Right atrium auricular region (tissue), 2 donors: ENCODE measurements around the gene CCDC93. TPM values are rescaled to one million over a fixed set of nuclear protein-coding genes. Genes with fewer than 3 reads are reported as not detected.

Experiments used
- DNase-seq: peaks from one replicate; pipeline ENCODE4 v3.0.0-alpha.2; 2019; ENCODE audit warnings: low spot score
- H3K27ac ChIP-seq, 2 donors: fragments of 200-600 bp; sonication (generic); 1 replicate in 1 of 2; 2 replicates in 1 of 2; pipeline ENCODE4 v1.5.1; 2016 to 2019
- H3K27me3 ChIP-seq, 2 donors: fragments of 200-600 bp; sonication (generic); one replicate each; pipeline versions ENCODE4 v1.5.1 to v1.6.0; 2017 to 2019
- H3K36me3 ChIP-seq: fragments of 200-600 bp; sonication (generic); one replicate; pipeline ENCODE4 v1.5.1; 2016
- H3K4me1 ChIP-seq, 2 donors: fragments of 200-600 bp; sonication (generic); one replicate each; pipeline versions ENCODE4 v1.5.1 to v1.6.0; 2017 to 2019
- H3K4me3 ChIP-seq, 2 donors: fragments of 200-600 bp; sonication (generic); 1 replicate in 1 of 2; 2 replicates in 1 of 2; pipeline ENCODE4 v1.5.1; 2017 to 2019; ENCODE audit warnings: mild to moderate bottlenecking in 1 of 2, moderate library complexity in 1 of 2
- H3K9me3 ChIP-seq, 2 donors: fragments of 200-600 bp; sonication (generic); one replicate each; pipeline ENCODE4 v1.5.1; 2019
- CTCF ChIP-seq, 2 donors: fragments of 200-600 bp; sonication (generic); IDR thresholded peaks; one replicate each; pipeline ENCODE4 v1.5.1; 2019; ENCODE audit warnings: antibody characterized with exemption in 2 of 2
- total RNA-seq, 2 donors: library from RNA; depleted of rRNA; stranded (reverse); fragments of >200 nt; gene quantifications; one replicate each; pipeline ENCODE4 v1.1.0, GENCODE V29; 2016

The CCDC93 gene
- total RNA-seq, 2 donors from 2014 or later: 17.1 to 18.7 TPM

- H3K9me3 ChIP-seq: no peaks in the 10 kb centered on the region
- no peak for DNase-seq
- peaks cover 55% of the 10 kb centered on the region for H3K36me3 ChIP-seq
- TF ChIP-seq CTCF (IDR thresholded peaks at IDR 0.05): no peak
- H3K27ac ChIP-seq: no peak overlapping the region
- H3K4me3 ChIP-seq: no peak overlapping the region
- no peaks in the 10 kb centered on the region for H3K27me3 ChIP-seq
- no peaks in the 10 kb centered on the region for H3K4me1 ChIP-seq
Measured at GRCh38 chr2:117989854-117990438, 23.9 kb downstream of the CCDC93 start.

GRCh38 chr2:117987121-117987520, 26.7 kb downstream of the CCDC93 start:
- DNase-seq: no peak
- Histone ChIP-seq H3K4me3 (no peak overlapping the region), H3K27ac (no peak overlapping the region), H3K9me3 (no peaks in the 10 kb centered on the region), H3K4me1 (peaks cover 0 to 7% of the 10 kb centered on the region in 2 donors), H3K27me3 (no peaks in the 10 kb centered on the region), H3K36me3 (peaks cover 36% of the 10 kb centered on the region)
- TF ChIP-seq CTCF (IDR thresholded peaks at IDR 0.05): no peak

- H3K9me3 ChIP-seq: no peaks in the 10 kb centered on the region
- no peaks in the 10 kb centered on the region for H3K27me3 ChIP-seq
- peaks cover 0 to 15% of the 10 kb centered on the region in 2 donors for H3K4me1 ChIP-seq
- H3K27ac ChIP-seq: no peak overlapping the region
- H3K4me3 ChIP-seq: no peak overlapping the region
- no peak for TF ChIP-seq CTCF (IDR thresholded peaks at IDR 0.05)
- no peak for DNase-seq
- peaks cover 38% of the 10 kb centered on the region for H3K36me3 ChIP-seq
Measured at GRCh38 chr2:117985092-117985491, 28.8 kb downstream of the CCDC93 start.

GRCh38 chr2:117984208-117984607, 29.7 kb downstream of the CCDC93 start:
- peaks cover 29% of the 10 kb centered on the region for H3K36me3 ChIP-seq
- no peak for TF ChIP-seq CTCF (IDR thresholded peaks at IDR 0.05)
- no peak overlapping the region for H3K27ac ChIP-seq
- no peak for DNase-seq
- no peaks in the 10 kb centered on the region for H3K27me3 ChIP-seq
- peaks cover 0 to 15% of the 10 kb centered on the region in 2 donors for H3K4me1 ChIP-seq
- H3K4me3 ChIP-seq: no peak overlapping the region
- H3K9me3 ChIP-seq: no peaks in the 10 kb centered on the region

GRCh38 chr2:117983040-117983439, 30.8 kb downstream of the CCDC93 start:
- H3K27me3 ChIP-seq: no peaks in the 10 kb centered on the region
- H3K9me3 ChIP-seq: no peaks in the 10 kb centered on the region
- H3K4me1 ChIP-seq: peaks cover 0 to 15% of the 10 kb centered on the region in 2 donors
- no peak for TF ChIP-seq CTCF (IDR thresholded peaks at IDR 0.05)
- H3K27ac ChIP-seq: no peak overlapping the region
- peaks cover 32% of the 10 kb centered on the region for H3K36me3 ChIP-seq
- H3K4me3 ChIP-seq: no peak overlapping the region
- DNase-seq: no peak
